GM21576 (cell line): ENCODE data around the gene AVPR1B.

Experiments
- ATAC-seq: cut with Tn5 transposase; IDR thresholded peaks from one replicate; pipeline ENCODE4 v1.9.1; 2021; ENCODE audit warnings: mild to moderate bottlenecking, moderate library complexity; ENCODE audit not compliant: unreplicated experiment

The AVPR1B gene, protein sequence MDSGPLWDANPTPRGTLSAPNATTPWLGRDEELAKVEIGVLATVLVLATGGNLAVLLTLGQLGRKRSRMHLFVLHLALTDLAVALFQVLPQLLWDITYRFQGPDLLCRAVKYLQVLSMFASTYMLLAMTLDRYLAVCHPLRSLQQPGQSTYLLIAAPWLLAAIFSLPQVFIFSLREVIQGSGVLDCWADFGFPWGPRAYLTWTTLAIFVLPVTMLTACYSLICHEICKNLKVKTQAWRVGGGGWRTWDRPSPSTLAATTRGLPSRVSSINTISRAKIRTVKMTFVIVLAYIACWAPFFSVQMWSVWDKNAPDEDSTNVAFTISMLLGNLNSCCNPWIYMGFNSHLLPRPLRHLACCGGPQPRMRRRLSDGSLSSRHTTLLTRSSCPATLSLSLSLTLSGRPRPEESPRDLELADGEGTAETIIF

DNA sequence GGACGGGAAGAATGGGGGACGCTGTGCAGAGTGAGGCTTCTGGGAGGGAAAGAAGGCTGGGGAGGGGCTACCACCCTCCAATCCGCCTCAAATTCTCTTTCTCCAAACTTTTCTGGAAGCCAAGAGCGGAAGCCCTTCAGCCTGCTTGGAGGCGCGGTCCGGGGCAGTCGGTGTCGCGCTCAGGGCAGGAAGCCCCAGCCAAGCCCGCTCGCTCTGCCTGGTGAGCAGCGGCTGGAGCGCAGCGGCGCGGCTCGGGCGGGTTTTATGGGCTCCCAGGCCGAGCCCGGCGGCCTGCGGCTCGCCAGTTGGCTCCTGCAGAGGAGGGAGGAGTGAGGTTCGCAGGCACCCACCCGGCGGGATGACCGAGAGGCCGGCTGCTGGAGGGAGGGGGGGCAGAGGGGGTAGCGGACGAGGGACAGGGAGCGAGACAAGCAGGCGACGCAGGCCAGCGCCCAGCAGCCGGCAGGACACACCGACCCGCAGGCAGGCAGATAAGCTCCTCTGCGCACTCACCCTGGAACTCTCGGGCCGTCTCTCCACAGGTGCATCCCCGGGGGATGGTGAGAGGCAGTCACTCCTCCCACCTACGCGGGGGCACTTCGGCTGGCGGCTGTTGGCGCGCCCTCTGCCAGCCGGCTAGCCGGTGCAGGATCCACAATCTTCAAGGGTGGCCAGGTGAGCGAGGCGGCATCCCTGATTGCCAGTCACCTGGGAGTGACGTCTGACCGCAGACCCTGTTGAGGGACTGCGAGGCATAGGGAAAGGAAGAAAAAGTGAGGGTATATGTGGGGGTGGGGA, at the start of gene AVPR1B:
AVPR1B (minus strand) TSS at position 238 of the 798 bp plus-strand sequence. CDS start 498 bp downstream, outside the sequence.
- ATAC-seq: no peak

GRCh38 chr1:206145771-206146290, 28.6 kb upstream of the AVPR1B start:
- no peak for ATAC-seq

- no peak for ATAC-seq
Measured at GRCh38 chr1:206144605-206145004, 27.4 kb upstream of the AVPR1B start.

- ATAC-seq: no peak
Measured at GRCh38 chr1:206143537-206144172, 26.5 kb upstream of the AVPR1B start.

GRCh38 chr1:206142770-206143169, 25.6 kb upstream of the AVPR1B start:
- ATAC-seq: no peak

DNA sequence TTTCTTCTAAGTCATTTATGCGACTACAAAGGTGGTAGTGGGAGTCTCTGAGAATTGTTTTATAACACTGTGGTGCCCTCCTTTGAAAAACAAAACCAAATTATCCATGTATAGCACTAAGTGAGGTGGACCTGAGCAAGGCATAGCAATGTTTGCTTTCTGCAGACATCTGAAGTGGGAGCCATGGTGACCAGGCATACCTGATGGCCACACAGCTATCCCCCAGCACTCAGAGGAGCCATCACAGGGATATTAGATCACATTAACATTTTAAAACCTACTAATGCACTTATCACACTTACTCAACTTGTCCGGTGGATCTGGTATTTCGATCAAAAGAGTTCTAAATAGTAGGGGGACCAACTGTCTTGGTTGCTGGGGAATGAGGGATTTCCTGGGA, 24.8 kb upstream of the AVPR1B start:
- ATAC-seq: no peak

DNA sequence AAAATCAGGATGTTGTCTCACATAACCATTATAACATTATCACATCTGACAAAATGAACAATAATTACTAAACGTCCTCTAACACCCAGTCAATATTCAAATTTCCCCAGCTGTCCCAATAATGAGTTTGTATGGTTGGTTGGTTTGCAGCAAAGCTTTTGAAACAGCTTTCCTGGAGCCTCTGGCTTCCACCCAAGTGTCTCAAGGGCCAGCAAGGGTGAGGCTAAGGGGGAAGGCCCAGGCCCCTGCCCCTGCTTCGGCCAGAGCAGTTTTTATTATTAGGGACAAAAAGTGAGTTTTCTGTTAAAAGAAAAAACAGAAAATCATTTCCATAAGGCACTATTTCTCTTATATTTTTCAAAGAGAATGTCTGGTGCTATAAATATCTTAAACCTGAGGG, 19.1 kb upstream of the AVPR1B start:
- ATAC-seq: no peak

DNA sequence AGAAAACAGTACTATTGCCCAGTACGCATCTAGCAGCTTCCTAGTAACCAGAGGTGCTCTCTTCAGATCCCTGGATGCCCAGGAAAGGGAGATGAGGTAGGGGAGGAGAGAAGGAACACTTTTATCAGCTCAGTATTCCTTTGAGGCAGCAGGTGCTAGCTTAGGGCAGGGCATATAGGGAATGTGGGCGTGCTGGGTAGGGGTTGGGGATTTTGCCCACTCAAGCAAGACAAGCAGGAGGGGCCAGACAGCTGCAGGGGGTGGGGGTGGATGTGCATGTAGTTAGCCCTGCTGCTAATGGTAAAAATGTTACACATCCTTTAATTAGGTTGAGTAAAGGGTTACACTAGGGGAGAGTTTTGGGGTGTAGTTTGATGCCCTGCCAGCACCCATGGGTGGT, 18.1 kb upstream of the AVPR1B start:
- ATAC-seq: no peak

DNA sequence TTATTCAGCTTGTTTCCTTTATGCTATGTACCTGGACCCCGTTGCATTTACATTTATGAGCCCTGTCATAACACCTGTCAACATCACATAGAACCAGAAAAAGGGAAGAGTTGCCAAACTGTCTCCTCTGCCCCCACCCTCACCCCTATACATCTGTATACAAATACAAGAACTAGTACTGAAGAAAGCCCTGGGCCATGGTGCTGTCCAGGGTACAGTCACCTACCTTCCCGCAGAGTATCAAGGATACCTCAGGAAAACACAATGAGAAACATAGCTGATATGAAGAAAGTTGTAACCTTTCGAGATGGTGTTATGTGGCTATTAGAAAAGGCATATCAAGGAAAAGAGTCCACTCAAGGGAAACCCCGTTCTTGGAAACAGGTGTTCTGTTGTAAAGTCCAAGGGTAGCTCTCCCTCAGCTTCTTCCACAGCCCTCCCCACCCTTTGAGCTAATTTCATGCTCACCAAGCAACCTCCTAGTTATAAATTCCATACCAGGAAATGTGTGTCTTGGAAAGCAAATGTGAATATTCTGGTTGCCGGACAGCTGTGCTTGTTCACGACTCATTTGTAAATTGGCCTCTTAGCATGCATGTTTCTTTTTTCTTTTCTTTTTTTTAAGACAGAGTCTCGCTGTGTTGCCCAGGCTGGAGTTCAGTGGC, 16.7 kb upstream of the AVPR1B start:
- ATAC-seq: no peak

DNA sequence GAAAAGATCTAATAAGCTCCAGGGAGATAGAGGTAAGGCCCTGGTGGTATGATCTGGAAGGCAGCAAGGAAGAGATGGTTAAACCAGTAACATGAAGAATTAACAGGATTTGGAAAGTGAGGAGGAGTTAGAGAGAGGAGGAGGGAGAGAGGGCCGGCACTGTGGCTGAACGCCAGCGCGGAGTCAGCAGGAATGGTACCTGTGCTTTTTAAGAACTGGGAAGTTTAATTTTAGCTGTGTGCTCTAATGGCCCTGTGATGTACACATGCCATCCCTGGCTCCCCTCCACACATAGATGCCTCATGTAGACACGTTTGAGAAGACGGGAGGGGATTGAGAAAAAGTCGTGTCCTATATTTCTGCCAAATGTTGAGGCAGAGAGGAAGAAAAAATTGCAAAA, 13.8 kb upstream of the AVPR1B start:
- no peak for ATAC-seq

GRCh38 chr1:206128196-206128595, 11.0 kb upstream of the AVPR1B start:
- no peak for ATAC-seq

DNA sequence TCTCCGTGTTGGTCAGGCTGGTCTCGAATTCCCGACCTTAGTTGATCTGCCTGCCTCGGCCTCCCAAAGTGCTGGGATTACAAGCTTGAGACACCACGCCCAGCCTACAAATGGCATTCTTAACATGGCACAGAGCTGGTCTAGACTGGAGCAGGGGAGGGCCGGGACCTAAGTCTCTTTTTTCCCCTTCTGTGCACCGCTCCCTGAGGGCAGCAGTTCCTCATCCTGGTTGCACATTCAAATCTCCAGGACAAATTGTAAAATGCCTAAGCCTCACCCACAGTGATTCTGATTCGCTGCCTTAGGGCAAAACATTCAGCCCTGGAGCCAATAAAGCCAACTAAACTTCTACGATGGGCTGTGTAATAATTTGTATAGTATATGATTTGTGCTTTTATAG, 10.1 kb upstream of the AVPR1B start:
- ATAC-seq: no peak

DNA sequence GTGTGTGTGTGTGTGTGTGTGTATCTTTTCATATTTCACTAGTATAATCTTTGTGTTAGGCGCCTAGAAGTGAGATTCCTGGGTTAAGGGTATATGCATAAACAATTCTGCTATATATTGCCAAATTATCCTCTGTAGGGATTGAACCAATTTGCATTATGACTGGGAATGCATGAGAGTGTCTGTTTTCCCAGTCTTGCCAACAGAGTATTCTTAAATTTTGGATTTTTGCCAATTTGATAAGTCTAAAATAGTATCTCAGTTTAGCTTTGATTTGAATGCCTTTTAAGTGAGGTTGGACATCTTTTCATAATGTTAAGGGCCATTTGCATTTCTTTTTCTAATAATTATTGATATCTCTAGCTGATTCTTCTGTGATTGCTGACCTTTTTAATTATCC, 8.2 kb upstream of the AVPR1B start:
- no peak for ATAC-seq

- no peak for ATAC-seq
Measured at GRCh38 chr1:206122686-206123085, 5.5 kb upstream of the AVPR1B start.

GRCh38 chr1:206121269-206121668, 4.1 kb upstream of the AVPR1B start:
- no peak for ATAC-seq

GRCh38 chr1:206120406-206120805, 3.2 kb upstream of the AVPR1B start:
- ATAC-seq: no peak

GRCh38 chr1:206116873-206117150, 376 bp downstream of the AVPR1B start:
- no peak for ATAC-seq

DNA sequence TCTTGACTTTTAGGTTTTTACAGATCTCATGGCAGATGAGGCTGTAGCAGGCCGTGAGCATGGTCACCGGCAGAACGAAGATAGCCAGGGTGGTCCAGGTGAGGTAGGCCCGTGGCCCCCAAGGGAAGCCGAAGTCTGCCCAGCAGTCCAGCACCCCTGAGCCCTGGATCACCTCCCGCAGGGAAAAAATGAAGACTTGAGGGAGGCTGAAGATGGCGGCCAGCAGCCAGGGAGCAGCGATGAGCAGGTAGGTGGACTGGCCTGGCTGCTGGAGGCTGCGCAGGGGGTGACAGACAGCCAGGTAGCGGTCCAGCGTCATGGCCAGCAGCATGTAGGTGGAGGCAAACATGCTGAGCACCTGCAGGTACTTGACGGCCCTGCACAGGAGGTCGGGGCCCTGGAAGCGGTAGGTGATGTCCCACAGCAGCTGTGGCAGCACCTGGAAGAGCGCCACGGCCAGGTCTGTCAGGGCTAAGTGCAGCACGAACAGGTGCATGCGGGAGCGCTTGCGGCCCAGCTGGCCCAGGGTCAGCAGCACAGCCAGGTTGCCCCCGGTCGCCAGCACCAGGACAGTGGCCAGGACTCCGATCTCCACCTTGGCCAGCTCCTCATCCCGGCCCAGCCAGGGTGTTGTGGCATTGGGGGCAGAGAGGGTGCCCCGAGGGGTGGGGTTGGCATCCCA, 856 bp downstream of the AVPR1B start:
- ATAC-seq: no peak

DNA sequence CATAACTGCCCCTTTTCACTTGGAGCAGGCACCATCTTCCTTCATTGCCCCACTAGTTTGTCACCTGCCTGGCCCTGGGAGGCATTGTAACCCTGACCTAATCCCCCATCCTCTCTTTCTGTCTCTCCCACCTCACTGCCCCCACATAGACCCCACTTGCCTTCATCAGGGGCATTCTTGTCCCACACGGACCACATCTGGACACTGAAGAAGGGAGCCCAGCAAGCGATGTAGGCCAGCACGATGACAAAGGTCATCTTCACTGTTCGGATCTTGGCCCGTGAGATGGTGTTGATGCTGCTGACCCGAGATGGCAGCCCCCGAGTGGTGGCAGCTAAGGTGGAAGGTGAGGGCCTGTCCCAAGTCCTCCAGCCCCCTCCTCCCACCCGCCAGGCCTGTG, 1.4 kb downstream of the AVPR1B start:
- ATAC-seq: no peak
